ENCODE measurements around the gene DIDO1. TPM values are rescaled to one million over a fixed set of nuclear protein-coding genes. Genes with fewer than 3 reads are reported as not detected.
A peak's percentile ranks its signal among the peaks of the same experiment; 100 is the strongest.

The DIDO1 gene
- total and polyA plus RNA-seq, 9 of the 15 experiments (the other 6 are each of a cell fraction or from before 2014, with no cell fraction given), result 4.4 to 46.8 (median 31.2) TPM

DNA sequence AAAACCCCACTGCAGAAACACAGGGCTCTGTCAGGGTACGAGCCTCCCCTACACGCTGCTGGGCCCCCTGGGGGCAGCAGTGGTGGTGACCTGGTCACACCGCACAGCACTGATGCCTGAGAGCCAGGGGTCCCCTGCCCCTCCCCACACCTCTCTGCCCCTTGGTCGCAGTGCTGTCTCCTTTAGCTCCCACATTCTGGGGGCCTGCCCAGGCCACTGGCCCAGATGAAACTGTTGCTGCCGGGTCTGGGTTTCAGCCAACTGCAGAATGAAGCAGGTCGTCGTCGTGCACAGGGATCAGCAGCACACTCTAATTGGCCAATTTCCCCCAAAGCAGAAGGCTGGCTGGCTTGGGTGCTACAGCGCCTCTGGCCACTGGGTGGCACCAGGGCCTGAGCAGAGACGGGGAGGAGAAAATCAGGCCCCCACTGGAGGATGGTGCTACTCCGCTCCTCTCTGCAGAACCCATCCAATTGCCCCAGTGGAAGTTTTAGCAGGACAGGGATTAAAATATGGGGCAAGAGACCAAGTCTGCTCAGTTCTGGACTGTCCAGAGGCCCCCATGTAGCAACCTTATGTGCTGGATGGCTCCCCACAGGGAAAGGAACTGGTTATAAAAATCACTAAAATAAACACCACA lies 26.1 kb downstream of the DIDO1 start (continued):
- TF ChIP-seq PRDM10 (IDR thresholded peaks at IDR 0.05; ENCODE audit: partially characterized antibody) (no peak), THAP7 (CRISPR knock-in tag; IDR thresholded peaks at IDR 0.05) (no peak; the same call in 1 of the 2 replicates), ZNF165 (CRISPR knock-in tag; IDR thresholded peaks at IDR 0.05; ENCODE audit: borderline replicate concordance) (no peak), KAT7 (CRISPR knock-in tag; IDR thresholded peaks at IDR 0.05; ENCODE audit: borderline replicate concordance) (peak; percentile 44; the same call in 1 of the 2 replicates), CCNT2 (IDR thresholded peaks at IDR 0.05; ENCODE audit: borderline replicate concordance, extremely low read depth, insufficient read length, low read depth, low read length) (peak; percentile 32), GATAD2B (IDR thresholded peaks at IDR 0.05; ENCODE audit: borderline replicate concordance) (no peak), ZNF655 (CRISPR knock-in tag; IDR thresholded peaks at IDR 0.05) (no peak), ZBTB11 (CRISPR knock-in tag; IDR thresholded peaks at IDR 0.05) (no peak), TARDBP (IDR thresholded peaks at IDR 0.05) (no peak), MBD2 (IDR thresholded peaks at IDR 0.05; ENCODE audit: borderline replicate concordance, low read depth) (no peak)
- TF ChIP-seq, protein P1, sequence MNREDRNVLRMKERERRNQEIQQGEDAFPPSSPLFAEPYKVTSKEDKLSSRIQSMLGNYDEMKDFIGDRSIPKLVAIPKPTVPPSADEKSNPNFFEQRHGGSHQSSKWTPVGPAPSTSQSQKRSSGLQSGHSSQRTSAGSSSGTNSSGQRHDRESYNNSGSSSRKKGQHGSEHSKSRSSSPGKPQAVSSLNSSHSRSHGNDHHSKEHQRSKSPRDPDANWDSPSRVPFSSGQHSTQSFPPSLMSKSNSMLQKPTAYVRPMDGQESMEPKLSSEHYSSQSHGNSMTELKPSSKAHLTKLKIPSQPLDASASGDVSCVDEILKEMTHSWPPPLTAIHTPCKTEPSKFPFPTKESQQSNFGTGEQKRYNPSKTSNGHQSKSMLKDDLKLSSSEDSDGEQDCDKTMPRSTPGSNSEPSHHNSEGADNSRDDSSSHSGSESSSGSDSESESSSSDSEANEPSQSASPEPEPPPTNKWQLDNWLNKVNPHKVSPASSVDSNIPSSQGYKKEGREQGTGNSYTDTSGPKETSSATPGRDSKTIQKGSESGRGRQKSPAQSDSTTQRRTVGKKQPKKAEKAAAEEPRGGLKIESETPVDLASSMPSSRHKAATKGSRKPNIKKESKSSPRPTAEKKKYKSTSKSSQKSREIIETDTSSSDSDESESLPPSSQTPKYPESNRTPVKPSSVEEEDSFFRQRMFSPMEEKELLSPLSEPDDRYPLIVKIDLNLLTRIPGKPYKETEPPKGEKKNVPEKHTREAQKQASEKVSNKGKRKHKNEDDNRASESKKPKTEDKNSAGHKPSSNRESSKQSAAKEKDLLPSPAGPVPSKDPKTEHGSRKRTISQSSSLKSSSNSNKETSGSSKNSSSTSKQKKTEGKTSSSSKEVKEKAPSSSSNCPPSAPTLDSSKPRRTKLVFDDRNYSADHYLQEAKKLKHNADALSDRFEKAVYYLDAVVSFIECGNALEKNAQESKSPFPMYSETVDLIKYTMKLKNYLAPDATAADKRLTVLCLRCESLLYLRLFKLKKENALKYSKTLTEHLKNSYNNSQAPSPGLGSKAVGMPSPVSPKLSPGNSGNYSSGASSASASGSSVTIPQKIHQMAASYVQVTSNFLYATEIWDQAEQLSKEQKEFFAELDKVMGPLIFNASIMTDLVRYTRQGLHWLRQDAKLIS (CRISPR knock-in tag; IDR thresholded peaks at IDR 0.05), result peak; percentile 76; the same call in 1 of the 2 replicates

Measured in K562 (cell line).